GM12874 (cell line): ENCODE measurements around the gene PALM2AKAP2.

Experiments
- TF ChIP-seq, protein P1 (sequence below): IDR thresholded peaks from 2 replicates; pipeline ENCODE4 v1.5.1; 2011; ENCODE audit warnings: low read depth, mild to moderate bottlenecking, control low read depth, low read length, moderate library complexity; ENCODE audit not compliant: insufficient read depth

Gene PALM2AKAP2

DNA sequence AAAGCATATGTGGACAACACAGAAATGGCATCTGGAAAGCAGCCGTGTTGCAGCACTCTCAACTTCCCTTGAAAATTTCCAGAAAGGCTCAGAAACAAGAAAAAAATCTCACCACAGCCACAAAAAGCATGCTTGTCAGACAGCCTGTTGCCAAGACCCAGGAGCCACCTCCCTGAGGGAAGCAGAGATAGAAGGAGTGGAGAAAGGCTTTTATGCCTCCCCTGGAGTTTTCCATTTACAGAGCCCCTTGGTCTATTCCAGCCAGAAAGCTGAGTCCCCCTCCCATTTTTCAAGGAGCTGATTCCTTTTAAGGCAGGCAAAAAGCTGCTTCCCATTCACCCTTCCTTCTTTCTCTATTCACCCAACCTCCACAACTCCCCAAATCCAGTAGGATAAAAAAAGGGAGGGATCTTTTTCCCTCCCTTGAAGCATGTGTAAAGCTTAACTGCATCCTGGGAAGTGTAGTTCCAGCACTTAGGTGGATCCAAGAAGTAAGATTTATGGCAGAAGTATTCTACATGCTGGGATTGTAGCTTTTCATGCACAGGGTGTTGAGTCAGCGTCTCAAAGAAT is 37.1 kb upstream of the PALM2AKAP2 start:
- TF ChIP-seq, protein P1, sequence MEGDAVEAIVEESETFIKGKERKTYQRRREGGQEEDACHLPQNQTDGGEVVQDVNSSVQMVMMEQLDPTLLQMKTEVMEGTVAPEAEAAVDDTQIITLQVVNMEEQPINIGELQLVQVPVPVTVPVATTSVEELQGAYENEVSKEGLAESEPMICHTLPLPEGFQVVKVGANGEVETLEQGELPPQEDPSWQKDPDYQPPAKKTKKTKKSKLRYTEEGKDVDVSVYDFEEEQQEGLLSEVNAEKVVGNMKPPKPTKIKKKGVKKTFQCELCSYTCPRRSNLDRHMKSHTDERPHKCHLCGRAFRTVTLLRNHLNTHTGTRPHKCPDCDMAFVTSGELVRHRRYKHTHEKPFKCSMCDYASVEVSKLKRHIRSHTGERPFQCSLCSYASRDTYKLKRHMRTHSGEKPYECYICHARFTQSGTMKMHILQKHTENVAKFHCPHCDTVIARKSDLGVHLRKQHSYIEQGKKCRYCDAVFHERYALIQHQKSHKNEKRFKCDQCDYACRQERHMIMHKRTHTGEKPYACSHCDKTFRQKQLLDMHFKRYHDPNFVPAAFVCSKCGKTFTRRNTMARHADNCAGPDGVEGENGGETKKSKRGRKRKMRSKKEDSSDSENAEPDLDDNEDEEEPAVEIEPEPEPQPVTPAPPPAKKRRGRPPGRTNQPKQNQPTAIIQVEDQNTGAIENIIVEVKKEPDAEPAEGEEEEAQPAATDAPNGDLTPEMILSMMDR = no peak

DNA sequence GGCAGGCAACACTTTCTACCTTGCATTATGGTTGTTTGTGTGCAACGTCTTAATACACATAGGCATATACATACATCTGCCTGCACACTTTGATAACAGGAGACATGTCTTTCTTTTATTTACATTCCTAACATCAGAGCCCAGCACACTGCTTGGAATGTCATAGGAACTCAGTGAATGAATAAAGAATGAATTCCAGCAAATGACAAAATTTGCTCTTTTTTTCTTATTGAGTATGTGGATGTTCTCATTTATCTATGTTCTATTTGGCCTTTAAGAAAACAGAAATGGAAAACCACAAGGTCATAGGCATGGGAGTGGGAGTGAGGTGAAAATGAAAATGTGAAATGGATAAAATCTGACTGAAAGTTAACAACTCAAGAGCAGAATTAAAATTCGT is 36.3 kb upstream of the PALM2AKAP2 start:
- TF ChIP-seq, protein P1 = no peak

DNA sequence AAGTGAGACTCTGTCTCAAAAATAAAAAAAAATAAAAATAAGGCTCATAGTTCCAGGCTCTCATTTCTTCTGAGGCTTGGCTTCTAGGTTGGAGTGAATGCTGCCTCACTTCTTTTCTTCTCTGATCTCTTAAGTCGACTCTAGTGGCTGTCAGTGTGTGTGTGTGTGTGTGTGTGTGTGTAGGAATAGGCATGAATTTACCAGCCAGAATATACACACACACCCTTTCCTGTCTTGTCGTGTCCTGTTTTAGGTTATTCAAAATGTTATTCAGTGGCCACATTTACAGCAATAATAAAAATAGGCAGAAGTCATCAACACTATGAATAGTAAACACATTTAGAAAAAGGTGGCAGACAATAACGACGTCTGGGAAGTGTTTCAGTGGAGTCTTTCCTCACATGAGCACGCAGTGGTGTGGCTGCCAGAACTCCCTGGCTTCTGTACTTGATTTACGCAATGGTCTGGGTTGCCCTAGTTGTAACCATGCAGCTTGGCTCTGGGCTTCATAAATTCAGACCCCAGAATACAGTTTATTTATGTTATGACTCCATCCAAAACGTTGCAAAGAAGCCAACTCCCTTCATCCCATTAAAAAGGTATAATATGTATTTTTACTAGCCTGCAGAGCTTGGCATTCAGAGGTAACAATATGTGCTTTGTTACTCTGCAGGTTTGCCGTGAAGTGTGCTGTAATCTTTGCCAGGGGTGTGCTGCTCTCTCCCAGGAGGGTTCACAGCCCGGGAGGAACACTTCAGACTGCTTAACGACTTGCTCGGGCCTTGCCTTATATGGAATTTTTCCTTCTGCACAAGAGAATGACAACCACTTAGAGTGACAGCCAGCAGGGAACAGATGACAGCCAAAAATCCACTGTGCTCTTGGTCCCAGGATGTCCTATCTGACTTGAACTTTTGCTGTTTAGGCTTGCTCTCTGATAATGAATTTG is 34.4 kb upstream of the PALM2AKAP2 start:
- TF ChIP-seq, protein P1 = no peak

DNA sequence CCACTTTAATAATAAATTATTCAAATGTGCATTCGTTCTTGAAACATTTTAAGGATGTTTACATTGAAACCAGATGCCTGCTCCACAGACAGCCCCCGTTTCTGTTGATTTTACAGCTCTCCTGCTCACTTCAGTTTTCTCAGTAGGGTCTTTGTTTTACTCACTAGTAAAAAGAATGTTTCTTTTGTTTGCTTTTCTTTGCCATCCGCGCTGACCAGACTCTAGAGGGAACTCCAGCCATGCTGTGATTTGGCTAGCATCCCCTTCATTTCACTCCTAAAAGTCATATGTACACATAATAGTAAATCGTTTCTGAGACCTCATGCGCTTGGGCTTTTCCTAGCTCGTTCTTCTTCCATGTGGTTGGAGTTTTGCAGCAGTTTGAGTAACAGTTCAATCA is 28.7 kb upstream of the PALM2AKAP2 start:
- TF ChIP-seq, protein P1 = no peak

DNA sequence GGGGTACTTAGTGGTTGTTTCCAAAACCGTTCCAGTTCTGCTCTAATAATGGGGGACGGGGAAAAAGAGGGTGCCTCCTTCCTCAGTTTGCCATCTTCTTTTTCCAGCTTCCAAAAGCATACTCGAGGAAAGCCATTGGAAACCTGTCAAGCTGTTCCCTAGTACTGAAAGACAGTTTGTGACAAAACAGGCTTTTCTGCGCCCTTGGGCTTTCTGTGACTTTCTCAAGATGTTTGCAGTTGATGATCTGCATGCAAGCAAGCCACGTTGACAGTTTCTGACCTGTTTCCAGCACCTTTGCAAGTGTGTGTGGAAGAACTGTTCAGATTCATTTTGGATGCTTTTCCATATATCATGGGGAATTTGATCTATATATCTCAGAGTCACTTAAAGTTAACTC is 26.7 kb upstream of the PALM2AKAP2 start:
- TF ChIP-seq, protein P1 = no peak

DNA sequence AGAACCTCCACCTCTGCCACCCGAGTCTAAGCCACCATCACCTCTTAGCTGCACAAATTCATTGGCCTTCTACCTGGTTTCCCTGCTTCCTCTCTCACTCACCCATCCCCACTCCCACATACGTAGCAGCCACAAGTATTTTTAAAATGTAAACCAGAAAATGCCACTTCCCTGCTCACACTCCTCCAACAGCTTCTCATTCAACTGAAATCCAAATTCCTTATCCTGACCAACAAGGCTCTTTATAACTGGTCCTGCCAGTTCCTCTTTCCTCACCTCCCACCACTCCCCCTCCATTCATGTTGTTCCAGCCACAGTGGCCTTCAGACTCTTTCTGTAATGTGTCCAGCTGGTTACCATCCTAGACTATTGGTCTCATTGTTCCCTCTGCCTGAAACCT is 25.0 kb upstream of the PALM2AKAP2 start:
- TF ChIP-seq, protein P1 = no peak

DNA sequence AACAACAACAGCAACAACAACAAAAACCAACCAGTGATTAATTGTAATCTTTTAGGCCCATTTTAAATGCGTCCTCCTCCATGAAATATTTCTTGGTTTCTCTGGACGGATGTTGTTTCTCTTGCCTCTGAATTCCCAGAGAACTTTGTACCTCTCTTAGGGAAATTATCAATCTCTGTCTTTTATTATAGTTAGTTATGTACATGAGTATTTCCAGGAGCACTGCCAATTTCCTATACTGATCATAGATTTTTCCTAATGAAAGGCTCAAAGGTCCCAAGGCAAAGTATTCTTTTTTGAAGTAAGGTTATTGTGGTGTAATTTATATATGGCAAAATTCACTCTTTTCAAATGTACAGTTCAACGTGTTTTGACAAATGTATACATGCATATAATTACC is 20.4 kb upstream of the PALM2AKAP2 start:
- TF ChIP-seq, protein P1 = no peak
